Limb (tissue), 2 donors: ENCODE measurements around the gene CRMP1.
A peak's percentile ranks its signal among the peaks of the same experiment; 100 is the strongest.

Experiments used
- DNase-seq, 2 donors: peaks; one replicate each; pipeline ENCODE4 v3.0.0-alpha.2; 2016; ENCODE audit errors: extremely low spot score in 2 of 2

The CRMP1 gene

GRCh38 chr4:5772528-5773270 lies 120.2 kb downstream of the CRMP1 start:
- DNase-seq = peak in 1 of 2 donors; percentile 24
